Measurements from ENCODE around the gene CD82. TPM values are rescaled to one million over a fixed set of nuclear protein-coding genes. Genes with fewer than 3 reads are reported as not detected.

Gene CD82
- total RNA-seq, result 397 and 425 TPM in 2 replicates

DNA sequence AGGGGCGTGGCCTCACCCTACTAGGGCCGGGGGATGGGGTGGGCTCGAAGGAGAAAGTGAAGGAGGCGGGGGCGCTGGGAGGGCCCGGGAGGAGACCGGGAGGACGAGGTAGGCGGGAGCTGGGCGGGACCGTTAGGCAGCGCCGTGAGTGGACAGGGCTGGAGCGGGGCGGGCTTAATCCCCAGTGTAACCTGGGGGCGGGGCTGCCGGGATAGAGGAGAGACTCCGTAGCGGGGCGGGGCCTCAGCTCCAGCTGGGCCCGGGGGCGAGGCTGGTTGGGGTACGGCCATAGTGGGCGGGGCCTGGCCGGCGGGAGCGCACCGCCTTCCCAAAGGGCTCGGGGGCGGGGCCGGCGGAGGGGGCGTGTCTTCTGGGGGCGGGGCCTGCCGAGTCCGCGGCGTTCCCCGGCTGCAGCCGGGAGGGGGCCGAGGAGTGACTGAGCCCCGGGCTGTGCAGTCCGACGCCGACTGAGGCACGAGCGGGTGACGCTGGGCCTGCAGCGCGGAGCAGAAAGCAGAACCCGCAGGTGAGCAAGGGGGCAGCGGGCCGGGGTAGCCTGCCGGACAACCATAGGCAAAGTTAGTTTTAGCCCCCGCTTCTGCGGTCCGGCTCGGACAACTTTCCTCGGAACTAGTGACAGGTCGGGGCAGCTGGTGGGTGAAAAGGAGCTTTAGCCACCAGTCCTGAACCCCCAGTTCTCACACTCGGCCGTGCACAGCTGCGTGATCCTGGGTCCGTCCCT lies at the start of gene CD82:
Gene CD82 (plus strand): TSS at position 453 of the 742 bp plus-strand sequence. CDS start 29,000 bp downstream, outside the sequence.
- intact Hi-C loops (cut with micrococcal nuclease), result loop anchor here (1.0 to 10.0 kb wide), 7 partner anchors 9 to 1352 kb away; partner anchors contain the start of genes CRY2, PEX16 and TSPAN18
- Mint-ChIP-seq H3K9me3 (no peaks in the 10 kb centered on the region), H3K4me1 (ENCODE audit: low read depth) (peaks cover 52% of the 10 kb centered on the region), H3K27ac (peak within 1 kb of the TSS; percentile 71), H3K27me3 (ENCODE audit: low read depth) (no peaks in the 10 kb centered on the region), H3K36me3 (ENCODE audit: low read depth) (peaks cover 37% of the 10 kb centered on the region), H3K4me3 (ENCODE audit: low read depth) (peak within 1 kb of the TSS; percentile 86)
- peak; percentile 98 for DNase-seq (ENCODE audit: low spot score)

DNA sequence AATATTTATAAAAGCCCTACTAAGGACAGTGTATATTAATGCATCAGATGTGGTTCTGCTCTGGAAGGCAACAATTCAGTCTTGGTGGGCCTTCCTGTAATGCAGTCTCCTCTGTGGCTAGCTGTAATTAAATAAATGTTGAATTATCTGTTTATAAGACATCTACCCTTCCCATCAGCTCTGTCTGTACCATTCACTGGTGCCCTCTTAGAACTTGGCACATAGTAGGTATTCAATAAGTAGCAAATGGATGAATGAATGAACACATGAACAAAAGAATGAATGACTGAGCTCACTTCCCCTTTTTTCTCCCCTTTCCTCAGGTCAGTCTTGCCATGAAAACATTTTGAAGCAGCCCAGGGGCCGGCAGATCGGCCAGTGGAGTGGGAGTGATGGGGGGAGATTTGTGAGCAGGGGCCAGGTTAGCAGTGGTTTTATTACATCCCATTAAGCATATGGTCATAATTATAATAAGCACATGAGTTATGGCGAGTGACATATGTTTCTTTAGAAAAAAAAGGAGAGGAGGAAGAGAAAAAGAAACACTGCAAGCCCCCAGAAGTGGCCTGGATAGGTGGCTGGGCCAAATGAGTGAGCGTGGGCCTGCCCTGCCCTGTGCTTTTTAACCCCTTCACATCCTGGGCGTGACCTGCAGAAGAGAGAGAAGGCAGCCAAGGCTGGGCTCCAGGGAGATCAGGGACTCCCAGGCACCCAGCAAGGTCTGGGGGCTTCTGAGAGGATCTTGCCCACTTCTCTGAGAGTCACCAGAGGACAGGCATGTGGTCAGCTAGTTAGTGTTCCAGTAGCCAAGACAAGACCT lies 48.6 kb upstream of the CD82 start:
- intact Hi-C loops (cut with micrococcal nuclease), result no loop called here
- peaks cover 37% of the 10 kb centered on the region for H3K27me3 Mint-ChIP-seq (ENCODE audit: low read depth)
- H3K4me3 Mint-ChIP-seq (ENCODE audit: low read depth), result no peak overlapping the region
- no peak for DNase-seq (ENCODE audit: low spot score)
- no peak overlapping the region for H3K27ac Mint-ChIP-seq
- H3K36me3 Mint-ChIP-seq (ENCODE audit: low read depth), result no peaks in the 10 kb centered on the region
- no peaks in the 10 kb centered on the region for H3K4me1 Mint-ChIP-seq (ENCODE audit: low read depth)
- no peaks in the 10 kb centered on the region for H3K9me3 Mint-ChIP-seq

GRCh38 chr11:44517541-44517940 lies 47.9 kb upstream of the CD82 start:
- no peak for DNase-seq (ENCODE audit: low spot score)
- intact Hi-C loops (cut with micrococcal nuclease), result no loop called here
- Mint-ChIP-seq H3K4me3 (ENCODE audit: low read depth) (no peak overlapping the region), H3K27me3 (ENCODE audit: low read depth) (peaks cover 40% of the 10 kb centered on the region), H3K4me1 (ENCODE audit: low read depth) (no peaks in the 10 kb centered on the region), H3K9me3 (no peaks in the 10 kb centered on the region), H3K27ac (no peak overlapping the region), H3K36me3 (ENCODE audit: low read depth) (no peaks in the 10 kb centered on the region)

GRCh38 chr11:44518968-44519550 lies 46.4 kb upstream of the CD82 start:
- H3K9me3 Mint-ChIP-seq, result no peaks in the 10 kb centered on the region
- no peak overlapping the region for H3K4me3 Mint-ChIP-seq (ENCODE audit: low read depth)
- peaks cover 42% of the 10 kb centered on the region for H3K27me3 Mint-ChIP-seq (ENCODE audit: low read depth)
- no peak overlapping the region for H3K27ac Mint-ChIP-seq
- H3K4me1 Mint-ChIP-seq (ENCODE audit: low read depth), result peaks cover 2% of the 10 kb centered on the region
- no peaks in the 10 kb centered on the region for H3K36me3 Mint-ChIP-seq (ENCODE audit: low read depth)
- DNase-seq (ENCODE audit: low spot score), result no peak
- intact Hi-C loops (cut with micrococcal nuclease), result no loop called here

- DNase-seq (ENCODE audit: low spot score), result no peak
- peaks cover 6% of the 10 kb centered on the region for H3K4me1 Mint-ChIP-seq (ENCODE audit: low read depth)
- H3K4me3 Mint-ChIP-seq (ENCODE audit: low read depth), result no peak overlapping the region
- H3K9me3 Mint-ChIP-seq, result no peaks in the 10 kb centered on the region
- H3K27ac Mint-ChIP-seq, result no peak overlapping the region
- H3K27me3 Mint-ChIP-seq (ENCODE audit: low read depth), result peaks cover 42% of the 10 kb centered on the region
- no peaks in the 10 kb centered on the region for H3K36me3 Mint-ChIP-seq (ENCODE audit: low read depth)
- intact Hi-C loops (cut with micrococcal nuclease), result loop anchor here (10.0 kb wide), 1 partner anchor 325 kb away; no protein-coding TSS in a partner anchor
Observed at GRCh38 chr11:44519989-44520737, 45.3 kb upstream of the CD82 start.

DNA sequence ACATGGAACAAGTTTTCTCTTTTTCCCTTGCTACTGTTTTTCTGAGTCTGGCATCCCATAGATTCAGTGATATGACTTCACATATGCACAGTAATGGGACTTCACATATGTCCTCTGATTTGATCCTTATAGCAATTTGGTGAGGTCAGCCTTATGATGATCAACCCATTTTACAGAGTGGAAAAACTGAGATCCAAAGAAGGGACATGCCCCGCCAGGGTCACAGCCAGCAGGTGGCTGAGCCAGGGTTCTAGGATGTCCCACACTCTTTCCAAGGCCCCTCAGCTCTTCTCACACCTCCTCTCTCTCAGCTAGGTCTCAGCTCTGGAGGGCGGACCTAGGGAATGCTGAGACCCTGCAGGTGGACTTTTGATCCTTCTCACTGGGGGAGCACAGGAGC lies 44.3 kb upstream of the CD82 start:
- Mint-ChIP-seq H3K4me1 (ENCODE audit: low read depth) (peaks cover 10% of the 10 kb centered on the region), H3K4me3 (ENCODE audit: low read depth) (no peak overlapping the region), H3K36me3 (ENCODE audit: low read depth) (no peaks in the 10 kb centered on the region), H3K27ac (no peak overlapping the region), H3K9me3 (no peaks in the 10 kb centered on the region), H3K27me3 (ENCODE audit: low read depth) (peaks cover 42% of the 10 kb centered on the region)
- intact Hi-C loops (cut with micrococcal nuclease), result loop anchor here (10.0 kb wide), 1 partner anchor 326 kb away; no protein-coding TSS in a partner anchor
- DNase-seq (ENCODE audit: low spot score), result no peak

- Mint-ChIP-seq H3K9me3 (no peaks in the 10 kb centered on the region), H3K4me1 (ENCODE audit: low read depth) (peaks cover 14% of the 10 kb centered on the region), H3K27me3 (ENCODE audit: low read depth) (peaks cover 38% of the 10 kb centered on the region), H3K27ac (no peak overlapping the region), H3K4me3 (ENCODE audit: low read depth) (no peak overlapping the region), H3K36me3 (ENCODE audit: low read depth) (no peaks in the 10 kb centered on the region)
- intact Hi-C loops (cut with micrococcal nuclease), result loop anchor here (10.0 kb wide), 1 partner anchor 327 kb away; no protein-coding TSS in a partner anchor
- no peak for DNase-seq (ENCODE audit: low spot score)
Observed at GRCh38 chr11:44522294-44522693, 43.2 kb upstream of the CD82 start.

DNA sequence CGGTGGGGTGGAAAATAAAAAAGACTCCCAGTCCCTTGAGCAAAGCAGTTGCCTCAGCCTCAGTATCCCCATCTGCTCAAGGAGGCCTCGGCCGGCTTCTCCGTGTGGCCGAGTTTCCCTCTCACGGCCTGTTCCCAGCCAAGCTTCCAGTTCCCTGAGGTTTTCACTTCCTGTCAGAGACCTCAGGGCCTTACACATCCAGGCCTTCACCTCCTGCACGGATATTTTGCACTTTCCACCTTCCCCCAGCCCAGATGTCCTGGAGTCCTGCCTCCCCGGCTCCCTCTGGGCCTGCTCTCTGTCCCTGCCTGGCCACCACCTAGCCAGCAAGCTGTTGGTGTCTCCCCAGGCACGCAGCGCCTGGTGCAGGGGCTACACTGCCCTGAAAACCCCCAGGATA lies 41.1 kb upstream of the CD82 start:
- no peak overlapping the region for H3K4me3 Mint-ChIP-seq (ENCODE audit: low read depth)
- H3K4me1 Mint-ChIP-seq (ENCODE audit: low read depth), result peaks cover 24% of the 10 kb centered on the region
- no peak overlapping the region for H3K27ac Mint-ChIP-seq
- no peaks in the 10 kb centered on the region for H3K36me3 Mint-ChIP-seq (ENCODE audit: low read depth)
- no peaks in the 10 kb centered on the region for H3K9me3 Mint-ChIP-seq
- peaks cover 23% of the 10 kb centered on the region for H3K27me3 Mint-ChIP-seq (ENCODE audit: low read depth)
- no peak for DNase-seq (ENCODE audit: low spot score)
- intact Hi-C loops (cut with micrococcal nuclease), result loop anchor here (10.0 kb wide), 1 partner anchor 330 kb away; no protein-coding TSS in a partner anchor

GRCh38 chr11:44524751-44525201 lies 40.7 kb upstream of the CD82 start:
- H3K27ac Mint-ChIP-seq, result no peak overlapping the region
- no peak for DNase-seq (ENCODE audit: low spot score)
- H3K4me1 Mint-ChIP-seq (ENCODE audit: low read depth), result peaks cover 24% of the 10 kb centered on the region
- no peaks in the 10 kb centered on the region for H3K36me3 Mint-ChIP-seq (ENCODE audit: low read depth)
- peaks cover 19% of the 10 kb centered on the region for H3K27me3 Mint-ChIP-seq (ENCODE audit: low read depth)
- H3K4me3 Mint-ChIP-seq (ENCODE audit: low read depth), result no peak overlapping the region
- H3K9me3 Mint-ChIP-seq, result no peaks in the 10 kb centered on the region
- intact Hi-C loops (cut with micrococcal nuclease), result loop anchor here (10.0 kb wide), 1 partner anchor 330 kb away; no protein-coding TSS in a partner anchor

GRCh38 chr11:44525473-44526252 lies 39.8 kb upstream of the CD82 start:
- no peak overlapping the region for H3K4me3 Mint-ChIP-seq (ENCODE audit: low read depth)
- H3K9me3 Mint-ChIP-seq, result no peaks in the 10 kb centered on the region
- H3K27me3 Mint-ChIP-seq (ENCODE audit: low read depth), result peaks cover 17% of the 10 kb centered on the region
- intact Hi-C loops (cut with micrococcal nuclease), result loop anchor here (10.0 kb wide), 1 partner anchor 331 kb away; no protein-coding TSS in a partner anchor
- H3K27ac Mint-ChIP-seq, result peak overlapping the region; percentile 32
- no peak for DNase-seq (ENCODE audit: low spot score)
- H3K36me3 Mint-ChIP-seq (ENCODE audit: low read depth), result peaks cover 3% of the 10 kb centered on the region
- peaks cover 32% of the 10 kb centered on the region for H3K4me1 Mint-ChIP-seq (ENCODE audit: low read depth)

DNA sequence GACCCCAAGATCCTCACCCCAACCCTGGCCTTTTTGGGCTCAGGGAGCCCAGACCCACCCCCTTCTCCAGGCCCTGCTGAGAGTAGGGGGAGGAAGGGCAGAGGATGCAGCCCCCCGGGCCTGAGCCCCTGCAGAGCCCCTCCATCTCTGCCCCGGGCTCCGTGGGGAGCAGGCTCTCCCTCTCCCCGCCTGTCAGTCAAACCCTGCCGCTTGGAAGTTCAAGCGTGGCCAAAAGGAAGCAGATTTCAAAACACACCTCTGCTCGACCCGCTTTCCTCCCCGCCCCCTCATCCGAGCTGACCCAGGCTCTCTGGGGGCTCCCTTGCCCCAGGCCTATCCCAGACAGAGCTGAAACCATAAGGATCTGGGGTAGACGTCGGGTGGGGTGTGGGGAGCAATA lies 39.0 kb upstream of the CD82 start:
- no peaks in the 10 kb centered on the region for H3K9me3 Mint-ChIP-seq
- H3K36me3 Mint-ChIP-seq (ENCODE audit: low read depth), result peaks cover 3% of the 10 kb centered on the region
- H3K4me3 Mint-ChIP-seq (ENCODE audit: low read depth), result no peak overlapping the region
- H3K27ac Mint-ChIP-seq, result no peak overlapping the region
- H3K4me1 Mint-ChIP-seq (ENCODE audit: low read depth), result peaks cover 39% of the 10 kb centered on the region
- peaks cover 9% of the 10 kb centered on the region for H3K27me3 Mint-ChIP-seq (ENCODE audit: low read depth)
- intact Hi-C loops (cut with micrococcal nuclease), result loop anchor here (10.0 kb wide), 1 partner anchor 332 kb away; no protein-coding TSS in a partner anchor
- no peak for DNase-seq (ENCODE audit: low spot score)

Measured in activated T-helper 2 cell treated with anti-CD3 and anti-CD28 coated beads, Interferon-gamma antibody, Interleukin-2, Interleukin-4, amounts not matched to agents 10 μg/mL and 5 μg/mL and 100 μg/mL, durations not matched to agents 14 hours and 24 hours and 36 hours (primary cell).